Measurements from ENCODE around the gene BTBD7.

Gene BTBD7

DNA sequence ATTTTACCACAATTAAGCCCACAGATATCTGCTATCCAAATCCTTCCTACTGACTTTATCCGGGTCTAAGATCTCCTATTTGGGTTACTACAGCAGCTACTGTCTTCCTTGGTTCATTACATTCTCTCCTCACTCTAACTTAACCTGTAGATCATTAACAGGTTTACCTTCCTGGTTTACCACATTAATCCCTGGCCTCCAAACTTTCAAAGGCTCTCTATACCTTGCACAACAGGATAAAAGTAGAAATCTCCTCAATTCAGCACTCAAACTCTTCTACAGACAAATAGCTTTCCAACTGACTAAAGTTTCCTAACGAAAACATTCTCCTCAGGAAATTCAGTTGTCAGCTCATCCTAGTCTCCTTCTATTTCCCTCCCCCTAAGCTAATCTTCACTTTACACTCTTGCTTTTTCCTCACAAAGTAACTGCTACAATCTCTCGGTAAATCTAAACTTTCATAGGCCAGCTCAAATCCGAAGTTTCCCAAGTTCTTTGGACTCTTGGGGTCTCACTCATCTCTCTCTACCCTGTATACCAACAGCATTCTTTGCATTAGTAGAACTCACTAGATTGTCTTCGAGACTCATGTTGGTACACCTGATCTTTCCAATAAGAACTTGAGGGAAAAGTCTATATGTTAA lies 2.7 kb downstream of the BTBD7 start:
- DNase-seq (ENCODE audit: low read depth in 4 of 4, low spot score in 1 of 4) = no peak

- DNase-seq (ENCODE audit: low read depth in 4 of 4, low spot score in 1 of 4) = no peak
Observed at GRCh38 chr14:93328546-93328945, 4.3 kb downstream of the BTBD7 start.

GRCh38 chr14:93326196-93326595 lies 6.6 kb downstream of the BTBD7 start:
- no peak for DNase-seq (ENCODE audit: low read depth in 4 of 4, low spot score in 1 of 4)

- DNase-seq (ENCODE audit: low read depth in 4 of 4, low spot score in 1 of 4) = no peak
Observed at GRCh38 chr14:93323600-93324174, 9.1 kb downstream of the BTBD7 start.

DNA sequence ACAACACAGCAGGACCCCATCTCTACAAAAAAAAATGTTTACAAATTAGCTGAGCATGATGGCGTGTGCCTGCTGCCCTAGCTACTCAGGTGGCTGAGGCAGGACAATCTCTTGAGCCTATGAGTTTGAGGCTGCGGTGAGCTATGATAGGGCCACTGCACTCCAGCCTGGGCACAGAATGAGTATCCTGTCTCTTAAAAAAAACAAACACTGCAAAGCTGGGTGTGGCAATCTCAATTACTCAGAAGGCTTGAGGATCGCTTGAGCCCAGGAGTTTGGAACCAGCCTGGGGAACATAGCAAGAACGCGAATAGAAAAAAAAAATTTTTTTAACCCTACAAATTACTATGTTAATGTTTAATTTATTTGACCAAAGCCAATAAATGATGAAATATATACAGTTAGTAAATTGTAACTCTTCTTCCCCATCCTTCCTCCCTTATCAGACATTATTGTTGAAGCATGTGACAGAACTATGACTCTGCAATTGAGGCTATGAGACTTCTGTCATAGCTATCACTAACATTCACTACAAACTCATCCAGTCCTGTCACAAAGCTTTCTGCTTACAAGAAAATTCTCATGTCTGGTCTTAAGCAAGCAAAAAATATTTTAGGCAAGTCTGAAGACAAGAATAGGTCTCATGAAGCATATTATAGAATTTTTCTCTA lies 9.8 kb downstream of the BTBD7 start:
- DNase-seq (ENCODE audit: low read depth in 4 of 4, low spot score in 1 of 4) = no peak

GRCh38 chr14:93320489-93320888 lies 12.3 kb downstream of the BTBD7 start:
- no peak for DNase-seq (ENCODE audit: low read depth in 4 of 4, low spot score in 1 of 4)

- no peak for DNase-seq (ENCODE audit: low read depth in 4 of 4, low spot score in 1 of 4)
Observed at GRCh38 chr14:93319958-93320357, 12.9 kb downstream of the BTBD7 start.

DNA sequence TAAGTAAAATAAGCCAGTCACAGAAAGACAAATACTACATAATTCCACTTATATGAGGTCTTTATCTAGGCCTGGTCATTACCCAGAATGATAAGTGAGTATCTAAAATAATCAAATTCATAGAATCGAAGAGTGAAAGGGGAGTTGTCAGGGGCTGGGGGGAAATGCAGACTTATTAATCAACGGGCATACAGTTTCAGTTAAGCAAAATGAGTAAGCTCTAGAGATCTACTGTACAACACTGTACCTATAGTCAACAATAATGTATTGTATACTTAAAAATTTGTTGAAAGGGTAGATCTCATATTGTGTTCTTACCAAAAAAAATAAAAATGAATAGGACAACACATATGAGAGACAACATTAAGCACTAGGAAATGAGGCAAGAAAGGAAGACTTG lies 13.3 kb downstream of the BTBD7 start:
- no peak for DNase-seq (ENCODE audit: low read depth in 4 of 4, low spot score in 1 of 4)

GRCh38 chr14:93318927-93319326 lies 13.9 kb downstream of the BTBD7 start:
- DNase-seq (ENCODE audit: low read depth in 4 of 4, low spot score in 1 of 4) = no peak

DNA sequence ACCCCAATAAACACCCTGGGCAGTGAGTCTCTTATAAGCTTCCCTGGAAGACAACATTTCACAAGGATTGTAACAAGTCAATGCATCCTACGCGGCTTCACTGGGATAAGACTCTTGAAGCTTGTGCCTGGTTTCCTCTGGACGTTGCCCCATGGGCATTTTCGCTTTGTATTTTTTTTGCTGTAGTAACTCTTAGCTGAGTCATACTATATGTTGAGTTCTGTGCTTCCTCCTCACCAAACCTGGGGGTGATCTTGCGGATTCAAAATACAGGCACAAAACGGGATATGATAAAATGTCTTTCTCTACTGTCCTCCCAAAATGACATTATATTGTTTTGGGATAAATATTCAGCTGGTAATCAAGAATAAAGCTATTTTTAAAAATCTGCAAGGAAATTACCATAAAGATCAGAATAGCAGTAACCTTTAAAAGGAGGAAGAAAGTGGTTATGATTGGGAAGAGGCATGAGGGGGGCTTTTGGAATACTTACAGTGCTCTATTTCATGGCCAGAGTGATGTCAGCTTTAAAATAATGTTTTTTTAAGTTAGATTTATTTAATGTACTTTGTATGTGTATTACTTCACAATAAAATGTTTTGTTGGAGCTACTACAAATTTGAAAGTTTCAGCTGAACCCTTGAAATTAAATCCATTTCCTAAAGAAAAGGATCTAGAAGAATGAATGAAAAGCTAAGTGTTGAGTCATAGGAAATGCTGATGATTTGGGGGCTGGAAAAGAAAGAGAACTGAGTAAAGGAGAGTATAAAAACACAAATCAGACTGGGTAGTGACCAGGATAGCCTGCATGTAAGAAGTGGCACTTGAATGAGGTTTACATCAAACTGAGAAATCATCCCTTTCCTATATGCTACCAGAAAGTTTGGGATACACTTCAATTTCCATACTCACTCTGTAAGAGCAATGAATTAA lies 14.7 kb downstream of the BTBD7 start:
- no peak for DNase-seq (ENCODE audit: low read depth in 4 of 4, low spot score in 1 of 4)

- no peak for DNase-seq (ENCODE audit: low read depth in 4 of 4, low spot score in 1 of 4)
Observed at GRCh38 chr14:93317210-93317874, 15.5 kb downstream of the BTBD7 start.

DNA sequence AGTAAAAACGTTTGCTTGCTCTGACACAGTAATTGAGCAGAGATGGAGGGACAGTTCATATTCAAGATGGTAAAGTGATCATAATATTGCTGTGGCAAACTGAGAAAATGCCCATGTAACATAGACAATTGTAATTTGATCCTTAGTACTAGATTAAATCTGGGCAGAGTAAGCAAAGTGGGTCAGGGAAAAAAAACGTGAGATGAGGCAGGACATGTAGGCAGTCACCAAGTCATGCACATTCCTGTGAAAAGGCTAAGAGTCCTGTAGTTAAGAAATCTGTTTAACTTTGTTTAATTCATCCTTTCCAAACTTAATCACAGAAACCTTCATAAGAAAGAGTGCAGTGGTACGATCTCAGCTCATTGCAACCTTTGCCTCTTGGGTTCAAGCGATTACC lies 16.1 kb downstream of the BTBD7 start:
- DNase-seq (ENCODE audit: low read depth in 4 of 4, low spot score in 1 of 4) = no peak

DNA sequence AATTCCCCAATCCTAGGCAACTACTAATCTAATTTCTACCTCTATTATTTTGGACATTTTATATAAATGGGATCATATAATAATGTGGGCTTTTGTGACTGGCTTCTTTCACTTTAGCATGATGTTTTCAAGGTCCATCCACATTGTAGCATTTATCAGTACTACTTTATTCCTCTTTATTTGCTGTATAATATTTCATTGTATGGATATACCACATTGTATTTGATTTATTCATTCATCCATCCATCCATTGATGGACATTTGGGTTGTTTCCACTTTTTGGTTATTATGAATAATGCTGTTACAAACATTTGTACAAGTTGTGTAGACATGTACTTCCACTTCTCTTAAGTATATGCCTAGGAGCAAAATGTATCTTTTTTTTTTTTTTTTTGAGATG lies 17.3 kb downstream of the BTBD7 start:
- no peak for DNase-seq (ENCODE audit: low read depth in 4 of 4, low spot score in 1 of 4)

- DNase-seq (ENCODE audit: low read depth in 4 of 4, low spot score in 1 of 4) = no peak
Observed at GRCh38 chr14:93311082-93311481, 21.8 kb downstream of the BTBD7 start.

GRCh38 chr14:93309427-93309966 lies 23.3 kb downstream of the BTBD7 start:
- DNase-seq (ENCODE audit: low read depth in 4 of 4, low spot score in 1 of 4) = no peak

GRCh38 chr14:93308686-93309345 lies 24.0 kb downstream of the BTBD7 start:
- no peak for DNase-seq (ENCODE audit: low read depth in 4 of 4, low spot score in 1 of 4)

- DNase-seq (ENCODE audit: low read depth in 4 of 4, low spot score in 1 of 4) = no peak
Observed at GRCh38 chr14:93306812-93307211, 26.0 kb downstream of the BTBD7 start.

- DNase-seq (ENCODE audit: low read depth in 4 of 4, low spot score in 1 of 4) = no peak
Observed at GRCh38 chr14:93305725-93306418, 27.0 kb downstream of the BTBD7 start.

DNA sequence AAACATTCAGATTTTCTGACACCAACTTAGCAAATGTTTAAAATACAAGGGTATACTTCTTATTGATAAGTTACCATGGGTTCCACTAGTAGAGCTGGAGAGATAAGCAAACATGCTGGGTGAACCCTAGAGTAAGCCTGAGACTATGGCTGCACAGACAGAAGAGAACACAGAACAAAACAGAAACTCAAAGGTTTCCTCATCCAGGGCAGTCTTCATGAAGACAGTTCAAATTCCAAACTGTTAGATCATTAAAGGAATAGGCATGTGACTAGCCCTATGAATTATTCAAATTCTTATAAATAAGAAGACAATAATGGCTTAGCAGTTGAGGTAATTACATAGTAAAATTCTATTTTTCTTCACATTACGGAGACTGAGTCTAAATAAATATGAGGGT lies 28.1 kb downstream of the BTBD7 start:
- no peak for DNase-seq (ENCODE audit: low read depth in 4 of 4, low spot score in 1 of 4)

- DNase-seq (ENCODE audit: low read depth in 4 of 4, low spot score in 1 of 4) = no peak
Observed at GRCh38 chr14:93303659-93304058, 29.2 kb downstream of the BTBD7 start.

Data from stimulated activated CD4-positive, alpha-beta T cell treated with anti-CD3 and anti-CD28 coated beads, Interleukin-1b, Interleukin-23, amount 100 ng/mL, for 24 hours (primary cell).